A549 (cell line): ENCODE measurements around the gene ANKRD1.

Experiments used
- CBX8 ChIP-seq: fragments of 200-600 bp; sonication (generic); IDR thresholded peaks from 2 replicates; pipeline ENCODE4 v1.6.1; 2016
- CHD2 ChIP-seq: fragments of 150-350 bp; IDR thresholded peaks from 2 replicates; pipeline ENCODE4 v1.6.1; 2014; ENCODE audit warnings: low read length; ENCODE audit not compliant: partially characterized antibody
- EHF ChIP-seq: fragments of 250-450 bp; sonication (Bioruptor Pico); IDR thresholded peaks from 2 replicates; pipeline ENCODE4 v1.5.0; 2020; ENCODE audit warnings: mild to moderate bottlenecking
- ELK1 ChIP-seq: fragments of 150-350 bp; IDR thresholded peaks from 2 replicates; pipeline ENCODE4 v1.6.1; 2014; ENCODE audit warnings: low read depth, mild to moderate bottlenecking, low read length
- MAFK ChIP-seq: fragments of 450-650 bp; IDR thresholded peaks from 2 replicates; pipeline ENCODE4 v1.6.1; 2014; ENCODE audit not compliant: partially characterized antibody
- NPAS2 ChIP-seq: fragments of 250-450 bp; sonication (Bioruptor Pico); IDR thresholded peaks from 2 replicates; pipeline ENCODE4 v1.8.0; 2022; ENCODE audit warnings: mild to moderate bottlenecking, moderate library complexity, borderline replicate concordance
- POLR2A ChIP-seq: IDR thresholded peaks from 2 replicates; pipeline ENCODE4 v1.6.1; 2012; ENCODE audit warnings: mild to moderate bottlenecking, low read length
- RAD21 ChIP-seq, 2 experiments: fragments of >200 bp in 1 of 2; sonication (Bioruptor Twin) in 1 of 2; formaldehyde crosslinking in 1 of 2; IDR thresholded peaks in 1 of 2; conservative IDR thresholded peaks in 1 of 2; 2 replicates in 1 of 2; 3 replicates in 1 of 2; pipeline ENCODE4 v1.6.1; 2012 to 2018; ENCODE audit warnings: inconsistent platforms in 1 of 2
- RFX5 ChIP-seq: fragments of 450-650 bp; IDR thresholded peaks from 2 replicates; pipeline ENCODE4 v1.7.1; 2014; ENCODE audit warnings: antibody characterized with exemption, mild to moderate bottlenecking, moderate library complexity
- TF ChIP-seq, protein P1 (sequence below): fragments of >200 bp; sonication (Bioruptor Twin); formaldehyde crosslinking; IDR thresholded peaks from 3 replicates; pipeline ENCODE4 v1.5.1; 2016
- TF ChIP-seq, protein P2 (sequence below): fragments of 200-600 bp; sonication (generic); IDR thresholded peaks from 2 replicates; pipeline ENCODE4 v1.6.1; 2016; ENCODE audit warnings: antibody characterized with exemption, mild to moderate bottlenecking, moderate library complexity

- TF ChIP-seq POLR2A (no peak), ELK1 (no peak), MAFK (no peak), EHF (CRISPR knock-in tag) (no peak), NPAS2 (CRISPR knock-in tag) (no peak), RFX5 (no peak), CHD2 (no peak), CBX8 (no peak), RAD21 (conservative IDR thresholded peaks at IDR 0.05 in 1 of 2, IDR thresholded peaks at IDR 0.05 in 1 of 2) (no peak)
- TF ChIP-seq, protein P1, sequence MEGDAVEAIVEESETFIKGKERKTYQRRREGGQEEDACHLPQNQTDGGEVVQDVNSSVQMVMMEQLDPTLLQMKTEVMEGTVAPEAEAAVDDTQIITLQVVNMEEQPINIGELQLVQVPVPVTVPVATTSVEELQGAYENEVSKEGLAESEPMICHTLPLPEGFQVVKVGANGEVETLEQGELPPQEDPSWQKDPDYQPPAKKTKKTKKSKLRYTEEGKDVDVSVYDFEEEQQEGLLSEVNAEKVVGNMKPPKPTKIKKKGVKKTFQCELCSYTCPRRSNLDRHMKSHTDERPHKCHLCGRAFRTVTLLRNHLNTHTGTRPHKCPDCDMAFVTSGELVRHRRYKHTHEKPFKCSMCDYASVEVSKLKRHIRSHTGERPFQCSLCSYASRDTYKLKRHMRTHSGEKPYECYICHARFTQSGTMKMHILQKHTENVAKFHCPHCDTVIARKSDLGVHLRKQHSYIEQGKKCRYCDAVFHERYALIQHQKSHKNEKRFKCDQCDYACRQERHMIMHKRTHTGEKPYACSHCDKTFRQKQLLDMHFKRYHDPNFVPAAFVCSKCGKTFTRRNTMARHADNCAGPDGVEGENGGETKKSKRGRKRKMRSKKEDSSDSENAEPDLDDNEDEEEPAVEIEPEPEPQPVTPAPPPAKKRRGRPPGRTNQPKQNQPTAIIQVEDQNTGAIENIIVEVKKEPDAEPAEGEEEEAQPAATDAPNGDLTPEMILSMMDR, result no peak
- TF ChIP-seq, protein P2, sequence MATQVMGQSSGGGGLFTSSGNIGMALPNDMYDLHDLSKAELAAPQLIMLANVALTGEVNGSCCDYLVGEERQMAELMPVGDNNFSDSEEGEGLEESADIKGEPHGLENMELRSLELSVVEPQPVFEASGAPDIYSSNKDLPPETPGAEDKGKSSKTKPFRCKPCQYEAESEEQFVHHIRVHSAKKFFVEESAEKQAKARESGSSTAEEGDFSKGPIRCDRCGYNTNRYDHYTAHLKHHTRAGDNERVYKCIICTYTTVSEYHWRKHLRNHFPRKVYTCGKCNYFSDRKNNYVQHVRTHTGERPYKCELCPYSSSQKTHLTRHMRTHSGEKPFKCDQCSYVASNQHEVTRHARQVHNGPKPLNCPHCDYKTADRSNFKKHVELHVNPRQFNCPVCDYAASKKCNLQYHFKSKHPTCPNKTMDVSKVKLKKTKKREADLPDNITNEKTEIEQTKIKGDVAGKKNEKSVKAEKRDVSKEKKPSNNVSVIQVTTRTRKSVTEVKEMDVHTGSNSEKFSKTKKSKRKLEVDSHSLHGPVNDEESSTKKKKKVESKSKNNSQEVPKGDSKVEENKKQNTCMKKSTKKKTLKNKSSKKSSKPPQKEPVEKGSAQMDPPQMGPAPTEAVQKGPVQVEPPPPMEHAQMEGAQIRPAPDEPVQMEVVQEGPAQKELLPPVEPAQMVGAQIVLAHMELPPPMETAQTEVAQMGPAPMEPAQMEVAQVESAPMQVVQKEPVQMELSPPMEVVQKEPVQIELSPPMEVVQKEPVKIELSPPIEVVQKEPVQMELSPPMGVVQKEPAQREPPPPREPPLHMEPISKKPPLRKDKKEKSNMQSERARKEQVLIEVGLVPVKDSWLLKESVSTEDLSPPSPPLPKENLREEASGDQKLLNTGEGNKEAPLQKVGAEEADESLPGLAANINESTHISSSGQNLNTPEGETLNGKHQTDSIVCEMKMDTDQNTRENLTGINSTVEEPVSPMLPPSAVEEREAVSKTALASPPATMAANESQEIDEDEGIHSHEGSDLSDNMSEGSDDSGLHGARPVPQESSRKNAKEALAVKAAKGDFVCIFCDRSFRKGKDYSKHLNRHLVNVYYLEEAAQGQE, result no peak
Observed at GRCh38 chr10:90879062-90879461, 41.8 kb downstream of the ANKRD1 start.
